BJ (cell line): ENCODE results near the gene TSPYL6. TPM values are rescaled to one million over a fixed set of nuclear protein-coding genes. Genes with fewer than 3 reads are reported as not detected.
"Not testable (repeated sequence)": the region's sequence is repeated elsewhere in the genome, so short reads cannot be mapped to it uniquely, and the experiment has no call there.

ENCODE experiments used
- CTCF ChIA-PET: fragments of 350-600 bp; formaldehyde crosslinking; extraction: SDS; loops from one replicate; lab custom pipeline; 2021; ENCODE audit warnings: antibody characterized with exemption, inconsistent platforms; lab: Yijun Ruan, JAX
- POLR2A ChIA-PET: fragments of 300-600 bp; sonication (Branson Sonifier 250); formaldehyde crosslinking; extraction: SDS; loops from one replicate; lab custom pipeline; 2021; ENCODE audit warnings: antibody characterized with exemption; lab: Charles Lee
- DNase-seq: peaks from one replicate; pipeline ENCODE4 v3.0.0-alpha.2; 2011; ENCODE audit warnings: low read depth
- H3K27me3 ChIP-seq: 2 replicates; pipeline ENCODE4 v1.6.0; 2011; ENCODE audit warnings: low read length; ENCODE audit not compliant: control insufficient read depth, insufficient read depth
- H3K36me3 ChIP-seq: 2 replicates; pipeline ENCODE4 v1.5.1; 2011; ENCODE audit warnings: low read length; ENCODE audit not compliant: control insufficient read depth, insufficient read depth
- H3K4me3 ChIP-seq: 2 replicates; pipeline ENCODE4 v1.5.1; 2011; ENCODE audit warnings: low read depth, mild to moderate bottlenecking, control low read depth, low read length
- CTCF ChIP-seq: IDR thresholded peaks from 2 replicates; pipeline ENCODE4 v1.5.1; 2011; ENCODE audit warnings: low read depth, mild to moderate bottlenecking, control low read depth, inconsistent platforms, low read length, moderate library complexity; ENCODE audit not compliant: insufficient read depth
- polyA minus RNA-seq: library from RNA; depleted of rRNA, polyadenylated mRNA; stranded (reverse); fragments of >200 nt; gene quantifications from 2 replicates; pipeline ENCODE4 v1.2.3, GENCODE V29; 2011; rRNA and poly(A)+ RNA removed
- polyA plus RNA-seq: library from polyadenylated mRNA; depleted of rRNA; stranded (reverse); fragments of >200 nt; gene quantifications from 2 replicates; pipeline ENCODE4 v1.2.3, GENCODE V29; 2011; rRNA removed

Gene TSPYL6
- polyA plus RNA-seq (not detected in 2 replicates), polyA minus RNA-seq (not detected in 2 replicates)

DNA sequence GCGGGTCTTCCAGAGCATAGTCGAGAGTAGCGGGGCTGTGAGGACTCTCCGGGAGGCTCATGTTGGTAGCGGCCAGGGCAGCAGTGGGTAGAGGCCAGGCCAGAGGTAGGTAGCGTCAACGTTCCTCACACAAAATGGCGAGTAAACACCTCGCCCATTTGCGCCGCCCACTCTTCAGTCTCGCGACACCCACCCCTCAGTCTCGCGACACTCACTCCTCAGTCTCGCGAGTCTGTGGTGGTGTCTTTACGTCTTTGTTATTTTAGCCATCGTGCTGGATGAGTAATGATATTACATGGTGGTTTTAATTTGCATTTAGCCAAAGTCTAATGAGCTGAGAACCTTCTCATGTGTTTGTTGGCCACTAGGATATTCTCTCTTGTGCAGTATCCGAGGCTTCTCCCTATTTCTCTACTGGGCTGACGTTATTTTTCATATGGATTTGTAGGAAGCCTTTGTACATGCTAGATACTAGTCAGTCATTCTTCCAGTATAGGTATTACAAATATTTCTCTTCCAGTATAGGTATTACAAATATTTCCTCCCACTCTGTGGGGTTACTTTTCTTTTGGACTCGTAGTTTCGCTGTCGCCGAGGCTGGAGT is at the start of gene TSPYL6:
TSS of gene TSPYL6 (minus strand) at position 139 of the 604 bp plus-strand sequence. CDS start at position 61, 78 bp downstream.
- ChIA-PET POLR2A (no interaction called here), CTCF (no interaction called here)
- H3K27me3 ChIP-seq: no peaks in the 10 kb centered on the region
- no peaks in the 10 kb centered on the region for H3K36me3 ChIP-seq
- DNase-seq: no peak
- no peak for TF ChIP-seq CTCF
- no peak within 1 kb of the TSS for H3K4me3 ChIP-seq

GRCh38 chr2:54303631-54304030 is 47.6 kb upstream of the TSPYL6 start:
- DNase-seq: no peak
- CTCF ChIA-PET: interaction anchor here (1.3 kb wide), 1 partner anchor 9 kb away, joined by 5 read pairs; no protein-coding TSS in a partner anchor
- TF ChIP-seq CTCF: no peak
- Histone ChIP-seq H3K36me3 (no peaks in the 10 kb centered on the region), H3K4me3 (no peak overlapping the region), H3K27me3 (no peaks in the 10 kb centered on the region)
- POLR2A ChIA-PET: no interaction called here

- no peak for DNase-seq
- POLR2A ChIA-PET: no interaction called here
- Histone ChIP-seq H3K36me3 (no peaks in the 10 kb centered on the region), H3K4me3 (no peak overlapping the region), H3K27me3 (no peaks in the 10 kb centered on the region)
- no peak for TF ChIP-seq CTCF
- CTCF ChIA-PET: no interaction called here
Measured at GRCh38 chr2:54298514-54298913, 42.5 kb upstream of the TSPYL6 start.

DNA sequence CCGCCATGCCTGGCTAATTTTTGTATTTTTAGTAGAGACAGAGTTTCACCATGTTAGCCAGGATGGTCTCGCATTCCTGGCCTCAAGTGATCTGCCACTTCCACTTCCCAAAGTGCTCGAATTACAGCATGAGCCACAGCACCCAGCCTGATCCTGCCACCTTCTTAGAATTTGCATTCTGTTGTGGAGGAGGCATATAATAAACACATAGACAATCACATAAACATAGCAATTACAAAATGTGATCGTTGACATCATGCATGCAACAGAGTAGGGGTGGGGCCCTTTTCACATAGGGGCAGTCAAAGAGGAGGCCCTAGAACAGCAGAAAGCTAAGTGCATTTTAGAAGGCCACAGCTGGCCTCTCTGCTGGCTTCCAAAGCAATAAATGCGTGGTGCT is 39.9 kb upstream of the TSPYL6 start:
- CTCF ChIA-PET: no interaction called here
- no peak for DNase-seq

GRCh38 chr2:54294665-54295064 is 38.6 kb upstream of the TSPYL6 start:
- DNase-seq, POLR2A ChIA-PET, H3K27me3 ChIP-seq, CTCF ChIA-PET, H3K36me3 ChIP-seq, H3K4me3 ChIP-seq: not testable (repeated sequence)

More for the DNA sequence above, 39.9 kb upstream of the TSPYL6 start:
- POLR2A ChIA-PET: no interaction called here
- no peak for TF ChIP-seq CTCF
- Histone ChIP-seq H3K36me3 (no peaks in the 10 kb centered on the region), H3K4me3 (no peak overlapping the region), H3K27me3 (no peaks in the 10 kb centered on the region)
